ENCODE measurements around the gene EME1. TPM values are rescaled to one million over a fixed set of nuclear protein-coding genes. Genes with fewer than 3 reads are reported as not detected.
"Not testable (repeated sequence)": the region's sequence is repeated elsewhere in the genome, so short reads cannot be mapped to it uniquely, and the experiment has no call there.

Gene EME1
- total RNA-seq, 4 donors from 2014 or later: 1.1 TPM; not detected in 3

DNA sequence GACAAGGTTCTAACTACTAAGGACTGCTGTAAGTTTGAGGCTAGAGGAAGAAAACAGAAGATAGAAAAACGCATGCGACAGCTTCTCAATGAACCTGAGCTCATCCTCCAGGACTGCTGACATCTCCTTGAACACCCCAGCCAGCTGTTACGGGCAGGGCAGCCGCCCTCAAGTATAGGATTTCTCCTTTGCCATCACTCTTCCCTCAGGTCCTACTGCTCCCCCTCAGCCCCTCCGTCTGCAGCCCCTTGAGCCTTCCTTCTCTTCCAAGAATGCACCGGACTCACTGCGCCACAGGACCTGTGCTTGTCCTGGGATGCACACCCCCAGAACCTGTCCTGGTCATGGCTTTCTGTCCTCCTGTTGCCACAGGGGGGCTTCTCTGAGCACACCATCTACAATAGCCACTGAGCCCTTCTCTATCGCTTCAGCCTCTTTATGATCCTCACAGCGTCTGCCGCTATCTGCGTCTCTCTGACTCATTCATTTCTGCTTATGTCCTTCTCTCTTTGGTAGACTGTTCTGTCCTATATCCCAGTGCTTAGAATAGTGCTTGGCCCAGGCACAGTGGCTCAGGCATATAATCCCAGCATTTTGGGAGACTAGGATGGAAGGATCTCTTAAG lies 42.8 kb upstream of the EME1 start:
- TF ChIP-seq, protein P1, sequence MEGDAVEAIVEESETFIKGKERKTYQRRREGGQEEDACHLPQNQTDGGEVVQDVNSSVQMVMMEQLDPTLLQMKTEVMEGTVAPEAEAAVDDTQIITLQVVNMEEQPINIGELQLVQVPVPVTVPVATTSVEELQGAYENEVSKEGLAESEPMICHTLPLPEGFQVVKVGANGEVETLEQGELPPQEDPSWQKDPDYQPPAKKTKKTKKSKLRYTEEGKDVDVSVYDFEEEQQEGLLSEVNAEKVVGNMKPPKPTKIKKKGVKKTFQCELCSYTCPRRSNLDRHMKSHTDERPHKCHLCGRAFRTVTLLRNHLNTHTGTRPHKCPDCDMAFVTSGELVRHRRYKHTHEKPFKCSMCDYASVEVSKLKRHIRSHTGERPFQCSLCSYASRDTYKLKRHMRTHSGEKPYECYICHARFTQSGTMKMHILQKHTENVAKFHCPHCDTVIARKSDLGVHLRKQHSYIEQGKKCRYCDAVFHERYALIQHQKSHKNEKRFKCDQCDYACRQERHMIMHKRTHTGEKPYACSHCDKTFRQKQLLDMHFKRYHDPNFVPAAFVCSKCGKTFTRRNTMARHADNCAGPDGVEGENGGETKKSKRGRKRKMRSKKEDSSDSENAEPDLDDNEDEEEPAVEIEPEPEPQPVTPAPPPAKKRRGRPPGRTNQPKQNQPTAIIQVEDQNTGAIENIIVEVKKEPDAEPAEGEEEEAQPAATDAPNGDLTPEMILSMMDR (IDR thresholded peaks at IDR 0.05): no peak
- DNase-seq (ENCODE audit: low spot score) (no peak), ATAC-seq (ENCODE audit: low FRiP score) (no peak)

GRCh38 chr17:50331085-50331791 lies 41.8 kb upstream of the EME1 start:
- DNase-seq (ENCODE audit: low spot score) (no peak), ATAC-seq (ENCODE audit: low FRiP score) (peak; percentile 58)
- TF ChIP-seq, protein P1 (IDR thresholded peaks at IDR 0.05): no peak

GRCh38 chr17:50332196-50332595 lies 40.8 kb upstream of the EME1 start:
- no peak for DNase-seq (ENCODE audit: low spot score)
- no peak for ATAC-seq (ENCODE audit: low FRiP score)
- TF ChIP-seq, protein P1 (IDR thresholded peaks at IDR 0.05): no peak

- not testable (repeated sequence) for DNase-seq (ENCODE audit: low spot score); ATAC-seq (ENCODE audit: low FRiP score)
Observed at GRCh38 chr17:50333291-50334057, 39.6 kb upstream of the EME1 start.

GRCh38 chr17:50337956-50338355 lies 35.1 kb upstream of the EME1 start:
- TF ChIP-seq, protein P1 (IDR thresholded peaks at IDR 0.05): no peak
- ATAC-seq (ENCODE audit: low FRiP score) (no peak), DNase-seq (ENCODE audit: low spot score) (no peak)

DNA sequence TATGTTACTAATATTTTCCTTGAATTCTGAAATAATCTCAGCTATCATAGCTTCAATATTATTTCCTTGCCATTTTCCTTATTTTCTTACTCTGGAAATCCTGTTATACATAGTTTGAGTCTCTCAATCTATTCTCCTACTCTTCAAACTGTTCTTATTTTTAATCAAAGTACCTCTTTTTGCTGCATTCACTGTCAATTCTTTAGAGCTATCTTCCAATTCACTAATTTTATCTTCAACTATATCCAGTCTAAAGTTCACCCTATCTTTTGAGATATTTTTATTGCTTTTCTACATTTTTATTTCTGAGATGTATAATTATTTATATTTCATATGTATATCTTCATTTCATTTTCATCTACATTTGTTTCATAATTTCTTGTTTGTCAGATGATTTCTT lies 34.4 kb upstream of the EME1 start:
- TF ChIP-seq, protein P1 (IDR thresholded peaks at IDR 0.05): no peak
- no peak for ATAC-seq (ENCODE audit: low FRiP score)
- no peak for DNase-seq (ENCODE audit: low spot score)

GRCh38 chr17:50339381-50339780 lies 33.6 kb upstream of the EME1 start:
- DNase-seq (ENCODE audit: low spot score): no peak
- ATAC-seq (ENCODE audit: low FRiP score): no peak
- TF ChIP-seq, protein P1 (IDR thresholded peaks at IDR 0.05): no peak

Data from omental fat pad (tissue), 4 donors.